HUES48 (cell line): ENCODE results near the gene IGSF9.

Source experiments
- H3K27ac ChIP-seq: one replicate; pipeline ENCODE4 v1.7.0; 2013; ENCODE audit warnings: low read depth, low read length, inconsistent platforms
- H3K27me3 ChIP-seq: 2 replicates; pipeline ENCODE4 v1.6.1; 2013; ENCODE audit warnings: mild to moderate bottlenecking, low read length; ENCODE audit not compliant: control insufficient read depth, insufficient read depth
- H3K36me3 ChIP-seq: 2 replicates; pipeline ENCODE4 v1.6.1; 2013; ENCODE audit warnings: low read length; ENCODE audit not compliant: control insufficient read depth, insufficient read depth
- H3K4me1 ChIP-seq: 2 replicates; pipeline ENCODE4 v1.6.1; 2013; ENCODE audit warnings: mild to moderate bottlenecking, low read length; ENCODE audit not compliant: control insufficient read depth, insufficient read depth
- H3K4me3 ChIP-seq: 2 replicates; pipeline ENCODE4 v1.5.1; 2013; ENCODE audit warnings: mild to moderate bottlenecking, low read depth, low read length
- H3K9ac ChIP-seq: 2 replicates; pipeline ENCODE4 v1.6.1; 2013; ENCODE audit warnings: mild to moderate bottlenecking, low read depth, low read length, moderate library complexity
- H3K9me3 ChIP-seq: 2 replicates; pipeline ENCODE4 v1.6.1; 2013; ENCODE audit warnings: low read length; ENCODE audit not compliant: control insufficient read depth, insufficient read depth

Gene IGSF9

DNA sequence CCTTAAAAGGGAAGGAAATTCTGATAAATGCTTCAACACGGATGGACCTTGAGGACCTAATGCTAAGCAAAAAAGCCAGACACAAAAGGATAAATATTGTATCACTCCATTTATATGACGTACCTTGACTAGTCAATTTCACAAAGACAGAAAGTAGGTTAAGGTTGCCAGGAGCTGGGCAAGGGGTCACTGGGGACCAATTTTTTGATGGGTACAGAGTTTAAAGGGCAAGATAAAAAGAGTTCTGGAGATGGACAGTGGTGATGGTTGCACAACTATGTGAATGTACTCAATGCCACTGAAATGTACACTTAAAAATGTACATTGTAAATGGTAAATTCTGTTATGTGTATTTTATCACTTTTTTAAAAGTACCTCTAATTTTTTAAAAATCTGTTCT, 40.7 kb upstream of the IGSF9 start:
- H3K36me3 ChIP-seq: no peaks in the 10 kb centered on the region
- H3K9ac ChIP-seq: no peak overlapping the region
- H3K27me3 ChIP-seq: no peaks in the 10 kb centered on the region
- no peak overlapping the region for H3K27ac ChIP-seq
- H3K9me3 ChIP-seq: no peaks in the 10 kb centered on the region
- 0 out of 2 replicates have a peak, but pooled peaks cover 3% of the 10 kb centered on the region for H3K4me1 ChIP-seq
- no peak overlapping the region for H3K4me3 ChIP-seq

DNA sequence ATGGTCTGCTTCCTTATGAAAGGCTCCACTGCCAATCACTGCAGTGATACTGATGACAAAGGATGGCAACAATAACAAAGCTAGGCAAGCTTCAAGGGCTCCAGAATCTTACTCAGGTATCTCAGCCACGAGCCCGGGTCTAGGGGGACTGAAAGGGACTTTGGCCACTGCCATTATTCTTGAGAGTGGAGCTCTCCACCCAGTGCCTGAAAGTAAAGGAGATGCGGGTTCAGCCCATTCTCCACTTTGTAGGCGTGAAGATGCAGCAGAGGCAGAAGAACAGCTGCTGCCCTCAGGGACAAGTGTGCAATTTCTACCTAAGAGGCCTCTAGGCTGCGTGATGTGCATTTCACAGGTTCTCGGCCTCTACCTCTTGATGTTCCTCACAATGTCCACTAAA, 40.1 kb upstream of the IGSF9 start:
- Histone ChIP-seq H3K27ac (no peak overlapping the region), H3K36me3 (no peaks in the 10 kb centered on the region), H3K27me3 (no peaks in the 10 kb centered on the region), H3K4me3 (no peak overlapping the region), H3K9me3 (no peaks in the 10 kb centered on the region), H3K9ac (no peak overlapping the region), H3K4me1 (0 out of 2 replicates have a peak, but pooled peaks cover under 1% of the 10 kb centered on the region)

DNA sequence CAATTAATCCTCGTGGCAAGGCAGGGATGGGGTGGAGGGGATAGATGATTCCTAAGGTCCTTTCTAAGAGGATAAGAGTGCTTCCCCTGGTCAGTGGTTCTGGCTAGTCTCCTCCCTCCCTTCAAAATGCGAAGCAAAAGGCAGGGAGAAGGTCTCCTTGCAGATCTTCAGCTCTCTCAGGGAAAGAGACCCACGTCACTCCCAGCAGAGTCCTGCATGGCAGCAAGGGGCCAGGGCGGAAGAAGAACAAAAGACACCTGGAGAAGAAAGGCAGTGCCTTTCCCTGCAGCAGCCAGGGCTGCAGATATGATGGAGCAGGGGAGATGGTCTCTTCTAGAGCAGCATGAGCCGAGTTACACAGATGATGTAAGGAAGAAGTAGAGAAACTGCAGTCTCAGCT, 38.3 kb upstream of the IGSF9 start:
- Histone ChIP-seq H3K27me3 (no peaks in the 10 kb centered on the region), H3K9me3 (no peaks in the 10 kb centered on the region), H3K36me3 (no peaks in the 10 kb centered on the region), H3K4me1 (no peaks in the 10 kb centered on the region), H3K27ac (no peak overlapping the region), H3K9ac (no peak overlapping the region), H3K4me3 (no peak overlapping the region)

DNA sequence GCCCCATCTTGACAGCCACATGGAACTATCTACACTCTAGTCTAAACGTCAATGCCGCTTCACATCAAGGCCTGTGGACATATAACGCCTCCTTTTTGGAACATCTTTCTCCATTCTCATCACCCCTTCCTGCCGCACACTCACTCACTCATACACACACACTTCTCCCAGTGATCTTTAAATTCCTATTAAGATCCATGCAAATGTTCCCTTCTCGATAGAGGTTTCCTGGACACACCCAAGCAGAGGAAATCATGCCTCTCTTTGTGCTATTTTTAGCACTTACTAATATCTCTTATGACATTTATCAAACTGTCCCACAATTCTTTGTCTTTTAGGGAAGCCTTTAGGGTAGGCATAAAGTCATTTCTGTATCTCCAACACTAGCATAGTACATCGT, 36.9 kb upstream of the IGSF9 start:
- H3K27me3 ChIP-seq: no peaks in the 10 kb centered on the region; the same call in 1 of the 2 replicates
- no peaks in the 10 kb centered on the region for H3K4me1 ChIP-seq
- no peak overlapping the region for H3K9ac ChIP-seq
- no peak overlapping the region for H3K4me3 ChIP-seq
- no peaks in the 10 kb centered on the region for H3K9me3 ChIP-seq
- H3K27ac ChIP-seq: no peak overlapping the region
- no peaks in the 10 kb centered on the region for H3K36me3 ChIP-seq

DNA sequence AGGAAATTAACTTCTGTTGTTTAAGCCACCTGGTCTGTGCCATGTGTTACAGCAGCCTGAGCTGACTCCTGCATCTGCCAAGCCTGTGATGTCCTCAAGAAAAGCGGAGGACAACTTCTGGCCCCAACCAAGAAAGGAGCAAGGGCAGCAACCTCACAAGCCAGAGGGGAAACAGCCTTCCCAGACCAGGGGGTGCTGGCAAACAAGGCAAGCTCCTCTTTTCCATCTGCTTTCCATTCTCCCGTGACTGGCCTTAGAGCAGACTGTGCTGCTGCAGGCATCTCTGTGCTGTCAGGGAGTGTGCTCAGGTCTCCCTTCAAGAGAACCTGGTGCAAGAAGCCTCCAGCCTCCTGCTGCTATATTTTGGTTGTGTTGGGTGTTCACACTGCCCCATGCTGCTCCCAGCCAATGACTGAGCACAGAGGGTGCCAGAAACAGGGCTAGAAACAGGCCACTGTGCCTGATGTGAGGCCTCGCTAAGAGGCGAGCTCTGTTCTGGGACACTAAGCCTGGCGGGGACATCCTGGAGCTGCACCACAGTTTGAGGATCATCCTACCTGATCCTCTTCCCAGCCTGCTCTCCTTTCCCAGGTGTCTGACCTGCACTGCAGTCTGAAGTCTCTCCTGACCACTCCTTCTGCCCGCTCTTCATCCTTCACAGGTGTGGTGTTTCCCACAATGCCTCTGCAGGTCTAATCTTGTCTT, 36.1 kb upstream of the IGSF9 start:
- Histone ChIP-seq H3K4me3 (no peak overlapping the region), H3K27ac (no peak overlapping the region), H3K4me1 (no peaks in the 10 kb centered on the region)

DNA sequence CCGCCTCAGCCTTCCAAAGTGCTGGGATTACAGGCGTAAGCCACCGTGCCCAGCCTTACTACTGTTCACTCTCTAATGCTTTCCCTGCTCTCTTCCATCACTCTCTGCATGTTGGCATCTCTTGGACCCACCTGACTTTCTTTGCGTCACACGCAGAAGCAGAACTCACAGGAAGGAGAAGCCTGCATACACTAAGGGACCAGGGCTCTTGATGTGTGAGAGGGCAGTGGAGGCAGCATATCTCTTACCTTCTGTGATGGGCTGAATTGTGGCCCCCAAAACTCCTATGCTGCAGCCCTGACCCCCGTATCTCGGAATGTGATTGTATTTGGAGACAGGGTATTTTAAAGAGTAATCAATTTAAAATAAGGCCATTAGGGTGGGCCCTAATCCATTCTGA, 35.4 kb upstream of the IGSF9 start:
- Histone ChIP-seq H3K36me3 (no peaks in the 10 kb centered on the region), H3K27me3 (no peaks in the 10 kb centered on the region; the same call in 1 of the 2 replicates), H3K27ac (no peak overlapping the region)

More for the DNA sequence above, 36.1 kb upstream of the IGSF9 start:
- no peaks in the 10 kb centered on the region; the same call in 1 of the 2 replicates for H3K27me3 ChIP-seq
- no peak overlapping the region for H3K9ac ChIP-seq
- no peaks in the 10 kb centered on the region for H3K36me3 ChIP-seq
- H3K9me3 ChIP-seq: no peaks in the 10 kb centered on the region

DNA sequence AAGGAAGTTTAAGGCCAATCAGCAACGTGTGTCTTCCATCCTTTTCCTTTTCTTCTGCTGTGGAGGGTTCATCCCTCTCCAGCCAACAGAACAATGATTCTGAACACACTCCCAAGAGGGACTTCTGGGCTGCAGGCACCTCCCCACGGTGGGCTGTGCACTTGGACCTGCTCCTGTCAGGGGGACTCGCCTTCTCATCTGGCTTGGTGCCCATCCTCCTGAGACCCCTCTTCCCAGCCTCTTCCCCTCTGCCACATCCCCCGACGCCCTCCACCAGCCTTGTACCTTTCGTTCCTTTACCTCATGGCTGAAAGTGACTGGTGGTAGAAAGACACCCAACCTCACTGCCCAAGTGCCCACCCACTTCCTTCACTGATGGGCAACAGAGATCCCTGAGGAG, 34.7 kb upstream of the IGSF9 start:
- no peaks in the 10 kb centered on the region for H3K36me3 ChIP-seq
- no peaks in the 10 kb centered on the region for H3K4me1 ChIP-seq
- H3K27me3 ChIP-seq: no peaks in the 10 kb centered on the region; the same call in 1 of the 2 replicates
- no peak overlapping the region for H3K4me3 ChIP-seq
- H3K9me3 ChIP-seq: no peaks in the 10 kb centered on the region
- H3K27ac ChIP-seq: no peak overlapping the region
- H3K9ac ChIP-seq: no peak overlapping the region

More for the DNA sequence above, 35.4 kb upstream of the IGSF9 start:
- H3K4me1 ChIP-seq: no peaks in the 10 kb centered on the region
- H3K9ac ChIP-seq: no peak overlapping the region
- no peak overlapping the region for H3K4me3 ChIP-seq
- H3K9me3 ChIP-seq: no peaks in the 10 kb centered on the region

DNA sequence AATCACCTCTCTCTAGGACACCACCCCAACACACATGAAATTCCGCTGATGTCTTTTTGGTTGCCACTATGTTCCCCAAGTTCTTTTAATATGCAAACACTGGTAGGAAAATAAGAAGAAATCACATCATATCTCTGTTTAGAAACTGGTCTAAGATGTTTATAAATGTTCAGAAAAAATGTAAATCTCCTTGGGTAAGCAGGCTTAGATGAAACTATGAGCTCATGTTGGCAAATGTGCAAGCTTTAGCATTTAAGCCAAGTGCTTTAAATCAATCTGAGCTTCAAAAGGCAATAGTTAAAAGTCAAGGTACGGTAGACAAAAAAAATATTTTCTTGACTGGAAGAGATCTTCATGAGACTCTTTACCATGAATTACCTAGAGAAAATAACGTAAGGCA, 33.8 kb upstream of the IGSF9 start:
- Histone ChIP-seq H3K36me3 (no peaks in the 10 kb centered on the region), H3K4me1 (no peaks in the 10 kb centered on the region), H3K27ac (no peak overlapping the region), H3K4me3 (no peak overlapping the region), H3K9me3 (no peaks in the 10 kb centered on the region), H3K27me3 (no peaks in the 10 kb centered on the region; the same call in 1 of the 2 replicates), H3K9ac (no peak overlapping the region)

DNA sequence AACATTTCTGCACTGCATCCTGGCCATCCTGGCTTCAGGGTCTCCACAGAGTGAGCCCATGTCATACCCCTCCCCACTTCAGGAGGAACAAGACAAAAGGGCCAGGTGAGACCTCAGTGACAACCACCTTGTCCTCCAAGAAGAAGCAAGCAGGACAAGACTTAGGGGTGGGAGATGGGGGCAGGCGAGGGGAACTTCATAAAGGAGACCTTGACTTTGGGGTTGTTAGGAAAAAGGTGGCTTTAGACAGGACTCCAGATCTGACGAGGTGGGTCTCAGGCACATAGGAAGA, 32.6 kb upstream of the IGSF9 start:
- Histone ChIP-seq H3K9me3 (no peaks in the 10 kb centered on the region), H3K4me3 (no peak overlapping the region), H3K27me3 (no peaks in the 10 kb centered on the region; the same call in 1 of the 2 replicates), H3K27ac (no peak overlapping the region), H3K9ac (no peak overlapping the region), H3K4me1 (no peaks in the 10 kb centered on the region), H3K36me3 (no peaks in the 10 kb centered on the region)

DNA sequence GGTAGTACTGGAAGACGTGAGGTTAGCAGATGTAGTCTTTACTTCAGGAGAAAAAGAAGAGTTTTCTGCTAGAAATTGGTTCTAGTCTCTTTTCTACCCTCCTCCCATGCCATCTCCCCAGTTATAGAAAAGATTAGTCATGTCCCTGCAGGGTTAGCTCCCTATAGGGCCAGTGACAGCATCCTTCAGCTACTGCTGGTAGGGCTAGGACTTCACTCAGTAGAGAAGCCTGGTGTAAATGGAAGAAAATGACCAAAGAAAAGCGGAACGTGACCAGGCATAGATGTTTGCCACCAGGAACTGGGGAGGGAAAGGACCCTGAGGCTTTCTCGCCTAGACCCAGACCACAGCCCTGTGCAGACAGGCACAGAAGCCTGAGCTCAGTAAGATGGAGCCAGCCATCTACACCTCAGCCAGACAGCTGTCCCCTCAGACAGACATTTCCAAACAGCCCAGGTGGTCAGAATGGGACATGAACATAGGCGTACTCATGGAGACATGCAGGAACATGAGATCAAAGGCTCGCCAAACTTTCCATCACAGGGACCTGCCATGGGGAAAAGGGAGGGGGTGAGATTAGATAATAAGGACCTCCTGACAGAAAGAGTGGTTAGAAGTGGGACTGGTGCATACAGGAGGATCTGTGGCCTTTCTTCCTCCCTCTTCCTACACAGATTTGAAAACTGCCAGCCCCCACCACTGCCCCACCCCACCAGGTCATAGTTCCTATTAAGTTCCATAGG, 32.1 kb upstream of the IGSF9 start:
- no peaks in the 10 kb centered on the region for H3K9me3 ChIP-seq
- no peaks in the 10 kb centered on the region; the same call in 1 of the 2 replicates for H3K27me3 ChIP-seq
- no peak overlapping the region for H3K9ac ChIP-seq
- no peaks in the 10 kb centered on the region for H3K4me1 ChIP-seq
- no peak overlapping the region for H3K27ac ChIP-seq
- no peak overlapping the region for H3K4me3 ChIP-seq
- H3K36me3 ChIP-seq: no peaks in the 10 kb centered on the region

DNA sequence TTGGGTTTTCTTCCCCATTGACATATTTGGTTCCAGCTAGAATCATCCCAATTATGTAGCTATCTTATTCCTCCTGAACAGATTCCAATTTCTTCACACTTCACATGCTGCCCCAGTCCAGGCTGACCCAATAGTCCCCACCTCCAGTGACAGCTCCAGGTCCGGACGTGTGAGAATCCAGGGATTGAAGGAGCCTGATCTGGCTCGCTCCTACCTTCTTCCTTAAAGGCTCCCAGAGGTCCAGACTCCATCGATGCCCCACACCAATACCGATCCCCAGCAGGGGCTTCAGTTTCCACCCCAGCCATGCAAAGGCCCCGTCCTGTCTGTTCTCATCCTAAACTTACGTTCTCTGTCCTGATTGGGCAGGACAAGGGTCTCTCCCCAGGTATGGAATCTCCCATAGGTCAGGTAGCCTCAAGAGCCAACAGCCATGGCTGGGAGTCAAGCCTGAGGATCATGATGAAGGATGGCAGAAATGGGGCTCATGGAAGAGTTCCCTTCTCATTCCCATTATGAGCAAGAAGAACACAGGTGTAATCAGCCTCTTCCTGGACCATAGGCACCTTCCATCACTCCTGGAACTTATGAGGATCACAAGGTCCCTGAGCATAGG, 29.0 kb upstream of the IGSF9 start:
- H3K27me3 ChIP-seq: no peaks in the 10 kb centered on the region; the same call in 1 of the 2 replicates
- H3K4me3 ChIP-seq: no peak overlapping the region
- H3K9me3 ChIP-seq: no peaks in the 10 kb centered on the region
- no peak overlapping the region for H3K27ac ChIP-seq
- H3K4me1 ChIP-seq: no peaks in the 10 kb centered on the region
- H3K9ac ChIP-seq: no peak overlapping the region
- no peaks in the 10 kb centered on the region for H3K36me3 ChIP-seq
